GM11168 (cell line): ENCODE data around the gene IPP.
"Not testable (repeated sequence)": the region's sequence is repeated elsewhere in the genome, so short reads cannot be mapped to it uniquely, and the experiment has no call there.

Experiments
- in situ Hi-C: fragments of 300-500 bp; cut with MboI; formaldehyde crosslinking; loops from one replicate; pipeline ENCODE4 v1.12.0; 2022; ENCODE audit warnings: low sequenced_read_pairs; ENCODE audit not compliant: unreplicated experiment

IPP gene

DNA sequence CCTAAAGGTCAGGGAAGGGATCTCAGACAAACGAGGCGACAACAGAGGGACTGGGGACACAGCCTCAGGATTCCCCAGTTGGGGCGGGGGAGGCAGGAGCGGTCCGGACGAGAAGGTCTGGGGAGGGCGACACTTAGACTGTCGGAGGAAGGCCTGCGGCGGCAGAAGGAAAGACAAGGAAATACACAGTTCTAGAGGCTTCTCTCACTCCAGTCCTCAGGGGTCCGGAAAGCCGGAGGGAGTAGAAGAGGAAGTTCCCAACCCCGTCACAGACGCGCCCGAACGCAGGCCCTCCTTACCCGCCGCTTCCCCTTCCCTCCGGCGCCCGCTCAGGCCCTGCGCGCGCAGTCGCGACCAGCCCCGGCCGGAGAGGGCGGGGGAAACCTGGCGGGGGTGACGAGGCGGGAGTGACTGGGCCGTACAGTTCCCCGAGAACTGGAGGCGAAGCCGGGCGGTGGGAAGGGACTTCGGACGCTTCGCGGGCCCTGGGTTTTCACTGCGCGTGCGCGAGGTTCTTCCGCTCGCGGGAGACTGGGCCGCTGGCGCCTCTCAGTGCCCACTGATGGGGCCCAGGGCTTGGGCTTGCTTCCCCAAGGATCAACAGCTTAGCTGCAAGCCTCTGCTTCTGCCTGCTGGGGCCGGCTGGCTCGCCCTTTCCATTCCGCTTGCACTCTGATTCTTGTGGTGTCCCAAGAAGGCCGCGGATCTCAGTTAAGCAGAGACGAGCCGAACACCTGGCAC is at the start of gene IPP:
Gene IPP, minus strand, starts transcription at position 356 of the 741 bp plus-strand sequence. CDS start 4,242 bp downstream, outside the sequence.
- in situ Hi-C loops: no loop called here

DNA sequence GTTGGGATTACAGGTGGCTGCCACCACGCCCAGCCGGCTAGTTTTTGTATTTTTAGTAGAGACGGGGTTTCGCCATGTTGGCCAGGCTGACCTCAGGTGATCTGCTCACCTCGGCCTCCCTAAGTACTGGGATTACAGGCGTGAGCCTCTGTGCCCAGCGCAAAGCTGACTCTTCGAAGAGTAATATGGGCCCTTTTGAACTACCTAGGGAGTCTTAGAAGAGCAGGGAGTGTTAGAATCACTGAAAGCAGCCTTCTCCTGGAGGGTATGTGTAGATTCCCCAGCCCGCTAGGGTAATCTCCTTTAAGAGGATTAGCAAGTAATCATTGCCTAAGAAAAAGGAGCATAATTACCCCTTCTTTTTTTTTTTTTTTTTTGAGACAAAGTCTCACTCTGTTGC is 46.5 kb upstream of the IPP start:
- in situ Hi-C loops: no loop called here

DNA sequence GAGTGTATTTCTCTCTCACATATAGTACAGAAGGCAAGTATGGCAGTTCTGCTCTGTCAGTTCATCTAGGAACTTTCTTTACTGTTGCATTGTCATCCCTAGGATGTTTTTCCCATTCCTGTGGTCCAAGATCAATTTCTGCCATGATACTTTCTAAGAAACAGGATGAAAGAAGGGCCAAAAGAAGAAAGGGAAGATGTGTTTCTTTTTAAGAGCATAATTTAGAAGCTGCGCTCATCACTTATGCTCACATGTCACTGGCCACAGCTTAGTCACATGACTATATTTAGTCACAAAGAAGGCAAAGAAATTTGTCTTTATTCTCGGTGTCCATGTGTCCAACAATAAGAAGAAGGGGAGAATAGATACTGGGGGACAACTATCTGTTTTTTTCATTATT is 45.9 kb upstream of the IPP start:
- in situ Hi-C loops: no loop called here

DNA sequence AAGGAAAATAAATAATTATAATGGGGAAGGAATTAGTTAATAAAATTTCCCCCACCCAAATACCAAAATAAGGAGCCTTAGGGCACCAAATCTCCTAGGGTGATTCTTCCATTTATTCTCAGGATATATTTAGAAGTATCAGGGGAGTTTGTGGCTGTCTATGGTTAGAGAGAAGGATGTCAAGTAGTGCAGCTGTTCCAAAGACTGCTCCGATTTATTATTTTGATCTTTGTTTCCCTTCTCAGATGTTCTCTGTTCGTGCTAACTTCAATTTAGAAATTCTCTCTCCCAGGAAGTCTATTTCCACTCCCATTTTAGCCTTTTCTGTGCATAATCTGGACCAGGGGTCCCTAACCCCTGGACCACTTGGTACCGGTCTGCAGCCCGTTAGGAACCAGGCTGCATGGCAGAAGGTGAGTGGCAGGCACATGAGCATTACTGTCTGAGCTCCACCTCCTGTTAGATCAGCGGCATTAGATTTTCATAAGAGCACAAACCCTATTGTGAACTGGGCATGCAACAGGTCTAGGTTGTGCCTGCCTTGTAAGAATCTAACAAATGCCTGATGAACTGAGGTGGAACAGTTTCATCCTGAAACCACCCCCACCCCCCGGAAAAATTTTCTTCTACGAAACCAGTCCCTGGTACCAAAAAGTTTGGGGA is 43.6 kb upstream of the IPP start:
- in situ Hi-C loops: no loop called here

DNA sequence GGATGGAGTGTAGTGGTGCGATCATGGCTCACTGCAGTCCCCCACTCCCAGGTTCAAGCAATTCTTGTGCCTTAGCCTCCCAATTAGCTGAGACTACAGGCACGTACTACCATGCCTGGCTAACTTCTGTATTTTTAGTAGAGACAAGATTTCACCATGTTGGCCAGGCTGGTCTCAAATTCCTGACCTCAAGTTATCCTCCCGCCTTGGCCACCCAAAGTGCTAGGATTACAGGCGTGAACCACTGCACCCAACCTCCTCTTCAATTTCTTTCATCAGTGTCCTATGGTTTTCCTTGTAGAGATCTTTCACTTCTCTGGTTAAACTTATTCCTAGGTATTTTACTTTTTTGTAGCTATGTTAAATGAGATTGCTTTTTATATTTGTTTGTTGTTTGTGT is 42.3 kb upstream of the IPP start:
- in situ Hi-C loops: no loop called here

DNA sequence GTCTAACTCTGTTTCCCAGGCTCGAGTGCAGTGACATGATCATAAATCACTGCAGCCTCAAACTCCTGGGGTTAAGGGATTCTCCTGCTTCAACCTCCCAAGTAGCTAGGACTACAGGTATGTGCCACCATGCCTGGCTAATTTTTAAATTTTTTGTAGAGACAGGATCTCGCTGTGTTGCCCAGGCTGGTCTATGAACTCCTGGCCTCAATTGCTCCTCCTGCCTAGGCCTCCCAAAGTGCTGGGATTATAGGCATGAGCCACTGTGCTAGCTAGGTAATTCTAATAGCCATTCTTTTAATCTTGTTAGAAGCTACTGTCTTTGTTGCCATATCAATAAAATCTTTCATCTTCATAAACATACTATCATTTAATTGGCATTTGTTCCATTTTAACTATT is 39.1 kb upstream of the IPP start:
- in situ Hi-C loops: no loop called here

DNA sequence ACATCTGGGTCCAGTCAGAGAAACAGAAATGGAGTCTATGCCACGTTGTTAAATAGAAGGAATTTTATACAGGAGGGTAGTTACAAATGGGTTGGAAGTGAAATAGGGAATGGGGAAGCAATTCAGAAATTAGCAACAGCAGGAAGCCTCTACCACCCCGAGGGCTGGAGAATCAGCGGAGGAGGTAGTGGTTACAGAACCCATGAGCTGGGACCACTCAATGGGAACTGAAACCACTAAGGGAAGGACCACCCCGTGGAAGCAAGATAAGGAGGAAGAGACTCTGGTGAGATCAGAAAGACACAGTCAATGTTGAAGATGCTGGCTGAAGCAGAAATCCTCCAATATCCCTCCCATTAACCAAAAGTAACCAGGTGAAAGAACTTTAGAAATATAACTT is 37.5 kb upstream of the IPP start:
- in situ Hi-C loops: no loop called here

DNA sequence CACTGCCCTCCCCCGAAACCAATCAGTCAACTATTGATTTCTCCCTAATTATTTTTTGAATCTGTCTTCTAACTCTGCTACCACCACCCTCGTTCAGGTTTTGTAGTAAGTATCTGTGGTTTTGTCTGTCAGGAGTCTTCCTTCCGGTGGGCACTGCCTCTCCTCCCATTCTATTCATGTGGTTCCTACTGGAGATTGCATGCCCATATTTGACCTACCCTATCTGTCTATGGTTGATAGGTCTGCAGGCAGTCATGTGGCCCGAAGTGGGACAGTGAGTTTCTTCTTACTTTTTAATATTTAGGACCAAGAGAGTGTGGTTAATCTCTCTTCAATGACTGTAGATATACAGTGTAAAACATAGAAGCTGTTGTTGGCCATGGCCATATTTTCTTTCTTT is 35.1 kb upstream of the IPP start:
- in situ Hi-C loops: no loop called here

DNA sequence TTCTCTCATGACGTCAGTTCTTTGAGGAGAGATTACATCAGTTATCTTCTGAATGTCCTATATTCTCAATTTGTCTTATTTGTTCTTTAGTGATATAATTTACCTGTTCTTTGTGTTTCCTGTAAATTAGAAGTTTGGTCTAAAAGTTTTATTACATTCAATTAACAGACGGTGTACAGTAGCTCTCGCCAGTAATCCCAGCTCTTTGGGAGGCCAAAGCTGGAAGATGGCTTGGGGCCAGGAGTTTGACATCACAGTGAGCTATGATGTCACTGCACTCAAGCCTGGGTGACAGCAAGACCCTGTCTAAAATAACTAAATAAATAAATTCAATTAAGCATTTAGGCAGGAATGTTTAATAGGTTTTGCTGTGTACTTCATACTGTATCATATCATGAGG is 25.3 kb upstream of the IPP start:
- in situ Hi-C loops: no loop called here

DNA sequence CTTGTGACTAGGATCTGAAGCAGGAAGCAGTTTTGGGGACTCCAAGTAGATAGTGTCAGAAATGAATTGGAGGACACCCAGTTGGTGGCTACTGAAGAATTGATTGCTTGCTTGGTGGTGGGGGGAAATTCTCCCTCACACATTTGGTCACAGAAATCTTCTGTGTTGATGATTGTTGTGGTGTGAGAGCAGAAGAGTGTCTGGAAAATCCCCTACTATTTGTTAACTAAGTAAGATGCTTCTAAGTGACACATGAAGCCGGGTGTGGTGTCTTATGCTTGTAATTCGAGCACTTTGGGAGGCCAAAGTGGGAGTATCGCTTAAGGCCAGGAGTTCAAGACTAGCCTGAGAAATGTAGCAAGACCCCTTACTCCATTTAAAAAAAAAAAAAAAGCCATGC is 22.5 kb upstream of the IPP start:
- in situ Hi-C loops: no loop called here

DNA sequence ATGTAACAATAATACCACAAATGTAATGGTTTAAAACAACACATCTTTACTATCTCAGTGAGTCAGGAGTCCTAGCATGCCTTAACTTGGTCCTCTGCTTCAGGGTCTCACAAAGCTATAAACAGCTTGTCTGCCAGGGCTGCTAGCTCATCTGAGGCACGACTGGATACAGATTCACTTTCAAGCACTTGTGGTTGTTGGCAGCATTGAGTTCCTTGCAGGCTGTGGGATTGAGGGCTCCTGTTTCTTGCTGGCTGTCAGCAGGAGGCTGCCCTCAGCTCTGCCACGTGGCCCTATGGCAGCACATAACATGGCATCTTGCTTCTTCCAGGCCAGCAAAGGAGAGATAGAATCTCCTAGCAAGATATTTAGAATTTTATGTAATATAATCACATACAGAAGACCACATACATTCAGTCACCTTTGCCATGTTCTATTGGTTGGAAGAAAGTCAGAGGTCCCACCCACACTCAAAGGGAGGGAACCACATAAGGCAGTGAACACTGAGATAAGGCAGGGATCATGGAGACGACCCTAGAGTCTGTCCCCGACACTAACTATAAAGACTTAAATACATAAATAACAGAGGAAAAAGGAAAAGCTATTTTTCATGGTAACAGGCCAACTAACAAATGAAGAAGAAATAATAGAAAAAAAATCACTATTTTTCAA is 18.9 kb upstream of the IPP start:
- in situ Hi-C loops: no loop called here

DNA sequence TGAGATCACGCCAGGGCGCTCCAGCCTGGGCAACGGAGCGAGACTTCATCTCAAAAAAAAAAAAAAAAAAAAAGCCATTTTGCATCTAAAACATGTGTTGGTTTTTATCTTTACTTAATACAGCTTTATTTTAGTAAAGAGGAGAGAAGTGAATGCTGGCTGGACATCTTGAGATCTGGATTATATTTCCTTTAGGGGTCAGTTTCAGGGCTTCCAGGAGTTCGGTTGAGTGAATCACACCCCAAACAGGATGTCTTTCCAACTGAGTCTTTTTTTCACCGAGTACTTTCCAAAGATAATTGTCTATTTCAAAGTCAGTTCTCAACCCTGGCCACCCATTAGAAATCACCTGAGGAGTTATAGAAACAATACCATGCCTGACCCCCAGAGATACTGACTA is 16.6 kb upstream of the IPP start:
- in situ Hi-C loops: no loop called here

DNA sequence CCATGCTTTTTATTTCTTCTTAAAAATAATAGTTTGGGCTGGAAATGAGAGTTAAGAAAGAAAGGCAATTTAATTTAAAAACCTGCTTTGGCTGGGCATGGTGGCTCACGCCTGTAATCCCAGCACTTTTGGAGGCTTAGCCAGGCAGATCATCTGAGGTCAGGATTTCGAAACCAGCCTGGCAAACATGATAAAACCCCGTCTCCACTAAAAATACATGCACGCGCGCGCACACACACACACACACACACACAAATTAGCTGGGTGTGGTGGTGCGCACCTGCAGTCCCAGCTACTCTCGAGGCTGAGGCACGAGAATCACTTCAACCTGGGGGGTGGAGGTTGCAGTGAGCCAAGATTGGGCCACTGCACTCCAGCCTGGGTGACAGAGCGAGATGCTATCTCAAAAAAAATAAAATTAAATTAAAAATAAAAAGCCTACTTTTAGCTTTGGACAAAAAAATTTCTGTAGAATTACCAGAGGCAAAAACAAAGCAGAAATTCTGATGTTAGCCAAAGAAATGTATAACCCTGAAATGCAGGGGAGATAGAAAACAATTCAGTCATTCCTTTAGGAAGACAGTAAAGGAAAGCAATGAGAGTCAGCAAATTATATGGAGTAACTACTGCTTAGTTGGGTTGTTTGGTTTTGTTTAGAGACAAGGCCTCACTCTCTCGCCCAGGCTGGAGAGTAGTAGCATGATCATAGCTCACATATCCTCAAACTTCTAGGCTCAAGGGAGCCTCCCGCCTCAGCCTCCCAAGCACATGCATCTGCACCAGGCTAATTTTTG is 15.7 kb upstream of the IPP start:
- in situ Hi-C loops: no loop called here

DNA sequence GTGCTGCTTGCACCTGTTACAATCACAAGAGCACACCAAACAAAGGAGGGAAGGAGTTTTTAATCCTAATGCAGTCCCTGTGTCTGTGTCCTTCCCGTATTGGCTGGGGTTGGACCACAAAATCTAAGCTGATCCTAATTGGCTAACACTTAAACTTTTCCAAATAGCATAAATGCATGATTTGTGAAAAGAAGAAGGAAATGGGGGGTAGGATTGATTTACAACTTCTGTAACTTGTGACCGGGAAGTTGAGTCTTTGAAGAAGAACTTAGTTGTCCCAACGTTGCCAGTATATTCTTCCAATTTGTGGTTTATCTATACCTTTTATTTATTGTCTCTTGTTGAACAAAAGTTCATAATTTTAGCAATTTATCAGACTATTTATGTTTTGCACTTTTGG is 11.8 kb upstream of the IPP start:
- in situ Hi-C loops: no loop called here

DNA sequence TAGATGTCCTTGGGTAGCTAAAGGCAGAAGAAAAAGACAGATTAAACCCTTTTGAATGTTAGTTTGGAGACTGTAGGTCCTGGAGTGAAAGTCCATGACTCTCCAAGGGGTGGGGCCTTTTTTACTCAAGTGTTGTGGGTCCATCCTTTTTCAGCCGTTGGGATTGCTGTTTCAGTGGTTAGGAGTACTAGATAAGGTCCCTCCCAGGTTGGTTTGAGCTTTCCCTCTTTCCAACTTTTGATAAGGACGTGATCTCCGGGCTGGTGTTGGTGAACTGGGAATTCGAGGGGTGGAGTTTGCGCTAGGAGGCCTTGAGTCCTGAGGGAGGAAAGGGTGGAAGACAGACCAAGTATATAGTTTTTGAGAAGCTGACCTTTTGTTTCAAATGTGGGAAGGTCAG is 5.2 kb upstream of the IPP start:
- in situ Hi-C loops: no loop called here

DNA sequence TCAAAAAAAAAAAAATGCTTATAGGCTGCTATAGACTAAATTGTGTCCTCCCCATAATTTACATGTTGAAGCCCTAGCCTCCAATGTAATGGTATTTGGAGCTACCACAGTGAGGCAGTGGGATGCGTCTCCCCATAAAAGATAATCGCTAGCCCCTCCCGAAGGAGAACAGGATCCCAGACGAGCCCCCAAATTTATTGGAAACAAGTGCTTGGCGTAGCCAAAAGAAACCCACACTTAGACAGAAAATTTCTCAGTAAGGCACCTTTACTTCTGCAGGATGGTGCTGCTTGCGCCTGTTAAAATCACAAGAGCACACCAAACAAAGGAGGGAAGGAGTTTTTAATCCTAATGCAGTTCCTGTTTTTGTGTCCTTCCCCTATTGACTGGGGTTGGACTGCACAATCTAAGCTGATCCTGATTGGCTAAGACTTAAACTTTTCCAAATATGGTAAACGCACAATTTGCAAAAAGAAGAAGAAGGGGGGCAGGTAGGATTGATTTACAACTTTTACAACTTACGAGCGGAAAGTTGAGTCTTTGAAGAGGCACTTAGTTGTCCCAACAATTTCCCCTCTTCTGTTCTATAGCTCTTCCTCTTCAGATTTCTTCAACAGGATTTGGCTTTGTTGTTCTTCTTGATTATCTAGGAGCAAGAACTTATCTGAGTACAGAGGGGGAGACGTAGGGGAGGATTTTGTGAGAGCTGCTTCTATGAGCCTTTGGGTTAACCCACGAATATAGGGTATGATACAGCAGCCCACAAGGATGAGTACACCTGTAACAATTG is 3.0 kb upstream of the IPP start:
- in situ Hi-C loops: no loop called here

DNA sequence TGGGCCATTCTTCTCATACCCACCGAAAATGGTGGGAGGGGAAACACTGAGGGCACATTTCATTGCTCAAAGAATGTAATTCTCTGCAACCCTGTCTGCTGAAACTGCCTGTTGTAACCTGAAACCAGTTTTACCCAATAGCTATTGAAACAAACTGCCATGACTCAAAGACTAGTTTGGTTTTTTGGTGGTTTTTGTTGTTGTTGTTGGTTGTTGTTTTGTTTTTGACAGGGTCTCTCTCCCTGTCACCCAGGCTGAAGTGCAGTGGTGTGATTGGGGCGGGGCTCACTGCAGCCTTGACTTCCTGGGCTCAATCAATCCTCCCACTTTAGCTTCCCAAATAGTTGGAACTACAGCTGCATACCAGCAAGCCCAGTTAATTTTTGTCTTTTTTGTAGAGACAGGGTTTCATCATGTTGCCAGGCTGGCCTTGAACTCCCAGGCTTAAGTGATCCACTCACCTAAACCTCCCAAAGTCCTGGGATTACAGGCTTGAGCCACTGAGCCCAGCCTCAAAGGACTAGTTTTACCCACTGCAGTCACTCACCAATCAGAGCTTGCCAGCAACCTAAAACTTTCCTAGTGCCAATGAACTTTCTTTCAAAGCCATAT is 2.1 kb upstream of the IPP start:
- in situ Hi-C loops: no loop called here

DNA sequence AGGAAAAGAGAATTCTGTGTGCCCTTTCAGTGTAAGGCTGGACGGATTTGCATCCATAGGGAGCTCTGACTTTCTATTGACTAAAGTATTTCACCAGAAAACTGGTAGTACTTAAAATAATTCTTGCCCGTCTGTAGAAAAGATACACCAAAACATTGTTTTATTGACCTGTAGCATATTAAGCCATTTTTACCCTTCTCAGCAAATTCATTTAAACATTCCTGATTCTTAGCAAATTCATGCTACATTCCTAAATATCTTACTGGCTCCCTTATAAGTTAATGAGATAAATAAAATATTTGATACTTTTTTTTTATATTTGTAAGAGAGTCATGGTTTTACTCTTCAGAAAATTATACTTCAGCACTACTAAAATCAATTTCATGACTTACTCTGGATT is 1.6 kb upstream of the IPP start:
- in situ Hi-C loops: no loop called here

DNA sequence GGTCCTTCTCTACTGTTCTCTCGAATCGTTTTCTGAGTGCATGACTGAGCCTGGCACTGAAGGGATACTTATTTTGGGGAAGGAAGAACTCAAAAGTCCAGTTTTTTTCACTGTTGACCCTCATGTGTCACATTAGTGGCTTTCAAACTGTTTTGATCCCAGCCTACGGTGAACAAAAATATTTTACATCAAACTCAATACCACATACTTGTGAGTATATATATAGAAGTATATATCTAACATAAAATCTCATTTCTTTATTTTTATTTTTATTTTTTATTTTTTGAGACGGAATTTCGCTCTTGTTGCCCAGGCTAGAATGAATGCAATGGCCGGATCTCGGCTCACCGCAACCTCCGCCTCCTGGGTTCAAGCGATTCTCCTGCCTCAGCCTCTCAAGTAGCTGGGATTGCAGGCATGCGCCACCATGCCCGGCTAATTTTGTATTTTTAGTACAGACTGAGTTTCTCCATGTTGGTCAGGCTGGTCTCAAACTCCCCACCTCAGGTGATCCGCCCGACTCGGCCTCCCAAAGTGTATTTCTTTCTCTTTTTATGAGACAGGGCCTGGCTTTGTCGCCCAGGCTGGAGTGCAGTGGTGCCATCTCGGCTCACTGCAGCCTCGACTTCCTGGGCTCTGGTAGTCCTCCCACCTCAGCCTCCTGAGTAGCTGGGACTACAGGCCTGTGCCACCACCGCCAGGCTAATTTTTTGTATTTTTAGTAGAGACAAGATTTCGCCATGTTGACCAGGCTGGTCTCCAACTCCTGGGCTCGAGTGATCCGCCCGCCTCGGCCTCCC is 786 bp upstream of the IPP start:
- in situ Hi-C loops: not testable (repeated sequence)
